HG03280 (cell line): ENCODE measurements around the gene RAB35.
"Not testable (repeated sequence)": the region's sequence is repeated elsewhere in the genome, so short reads cannot be mapped to it uniquely, and the experiment has no call there.

Source experiments
- ATAC-seq: cut with Tn5 transposase; IDR thresholded peaks from one replicate; pipeline ENCODE4 v1.9.1; 2021; ENCODE audit warnings: mild to moderate bottlenecking, moderate library complexity; ENCODE audit not compliant: unreplicated experiment

RAB35 gene

GRCh38 chr12:120064054-120064940 is 52.3 kb downstream of the RAB35 start:
- ATAC-seq = no peak

- no peak for ATAC-seq
These were observed 53.5 kb downstream of the RAB35 start for GRCh38 chr12:120062976-120063579.

- ATAC-seq = no peak
These were observed 54.9 kb downstream of the RAB35 start for GRCh38 chr12:120061575-120062214.

GRCh38 chr12:120060717-120061116 is 55.8 kb downstream of the RAB35 start:
- ATAC-seq = no peak

GRCh38 chr12:120060196-120060595 is 56.4 kb downstream of the RAB35 start:
- ATAC-seq = no peak

GRCh38 chr12:120056739-120057138 is 59.8 kb downstream of the RAB35 start:
- ATAC-seq = no peak

- ATAC-seq = no peak
These were observed 61.1 kb downstream of the RAB35 start for GRCh38 chr12:120055231-120056000.

GRCh38 chr12:120054293-120054692 is 62.3 kb downstream of the RAB35 start:
- ATAC-seq = no peak

GRCh38 chr12:120051535-120051934 is 65.0 kb downstream of the RAB35 start:
- ATAC-seq = no peak

GRCh38 chr12:120049426-120049825 is 67.1 kb downstream of the RAB35 start:
- ATAC-seq = no peak

- no peak for ATAC-seq
These were observed 68.3 kb downstream of the RAB35 start for GRCh38 chr12:120048263-120048662.

- no peak for ATAC-seq
These were observed 69.5 kb downstream of the RAB35 start for GRCh38 chr12:120047072-120047471.

GRCh38 chr12:120045367-120045766 is 71.2 kb downstream of the RAB35 start:
- ATAC-seq = not testable (repeated sequence)
